Measurements from ENCODE around the gene TRAPPC3L.

The TRAPPC3L gene

DNA sequence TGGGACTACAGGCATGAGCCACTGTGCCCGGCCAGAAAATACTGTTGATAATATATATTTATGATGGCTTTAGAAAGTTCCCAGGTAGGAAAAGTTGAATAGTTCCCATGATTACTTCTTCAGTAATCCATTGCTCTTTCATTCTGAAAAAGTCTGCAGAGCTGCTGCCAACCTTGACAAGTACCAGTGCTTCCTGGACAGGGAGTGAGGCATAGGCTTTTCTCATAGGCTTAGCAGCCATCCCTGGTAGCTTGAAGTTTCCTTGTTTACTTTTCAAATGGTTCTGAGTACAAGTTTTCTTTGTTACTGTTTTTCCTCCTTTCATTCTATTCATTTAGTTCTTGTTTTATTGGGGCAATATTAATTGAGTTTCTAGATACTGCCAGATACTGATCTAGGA is 33.7 kb upstream of the TRAPPC3L start:
- Histone ChIP-seq H3K27me3 (ENCODE audit: control insufficient read depth, insufficient read depth, low read length) (no peaks in the 10 kb centered on the region), H3K4me1 (no peaks in the 10 kb centered on the region), H3K4me3 (ENCODE audit: low read depth, low read length) (no peak overlapping the region), H3K9ac (no peak overlapping the region), H3K4me2 (ENCODE audit: low read length) (no peak overlapping the region), H3K79me2 (peaks cover 25% of the 10 kb centered on the region), H3K9me3 (ENCODE audit: control insufficient read depth, low read length) (no peaks in the 10 kb centered on the region), H2AFZ (no peak overlapping the region), H3K27ac (no peak overlapping the region), H3K36me3 (ENCODE audit: control insufficient read depth, insufficient read depth, low read length) (peaks cover 5% of the 10 kb centered on the region)
- TF ChIP-seq CTCF (IDR thresholded peaks at IDR 0.05): no peak

DNA sequence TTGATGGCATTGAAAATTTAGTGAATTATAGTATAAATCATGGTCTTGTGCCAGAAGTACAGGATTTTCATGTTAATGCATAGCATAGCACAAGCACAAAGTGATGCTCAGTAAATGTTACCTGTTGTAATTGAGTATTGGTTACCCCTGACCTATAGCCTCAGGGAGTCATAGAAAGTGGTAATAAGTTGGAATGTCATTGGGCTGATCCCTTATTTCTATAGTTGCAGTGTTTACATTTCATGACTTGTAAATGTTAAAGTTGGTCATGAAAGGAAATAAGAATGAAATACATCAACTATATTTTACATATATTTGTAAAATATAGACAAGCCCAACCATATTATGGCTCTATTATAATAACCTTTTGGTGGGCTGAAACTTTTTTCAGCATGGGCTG is 32.9 kb upstream of the TRAPPC3L start:
- Histone ChIP-seq H3K9ac (no peak overlapping the region), H3K79me2 (peaks cover 32% of the 10 kb centered on the region), H3K4me2 (ENCODE audit: low read length) (no peak overlapping the region), H3K27me3 (ENCODE audit: control insufficient read depth, insufficient read depth, low read length) (no peaks in the 10 kb centered on the region), H3K27ac (no peak overlapping the region), H3K4me3 (ENCODE audit: low read depth, low read length) (no peak overlapping the region), H3K9me3 (ENCODE audit: control insufficient read depth, low read length) (no peaks in the 10 kb centered on the region), H2AFZ (no peak overlapping the region), H3K36me3 (ENCODE audit: control insufficient read depth, insufficient read depth, low read length) (peaks cover 5% of the 10 kb centered on the region), H3K4me1 (peaks cover under 1% of the 10 kb centered on the region)
- TF ChIP-seq CTCF (IDR thresholded peaks at IDR 0.05): no peak

DNA sequence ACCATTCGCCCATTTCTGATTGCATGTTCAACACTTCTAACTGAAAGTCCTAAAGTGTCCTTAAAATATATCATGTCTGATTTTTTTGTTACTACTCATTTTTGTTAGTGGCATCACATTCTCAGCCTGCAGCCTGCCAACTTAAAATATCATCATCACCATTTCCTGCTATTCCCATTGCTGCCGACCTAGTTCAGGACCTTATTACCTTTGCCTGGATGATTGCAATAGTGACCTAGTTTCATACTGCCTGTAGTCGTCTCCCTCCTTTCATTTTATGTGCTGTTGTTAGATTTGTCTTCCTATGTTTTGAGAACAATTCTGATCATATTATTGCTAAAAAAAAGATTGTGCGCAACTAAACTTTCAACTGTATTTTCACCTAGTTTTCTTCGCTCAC is 32.0 kb upstream of the TRAPPC3L start:
- no peak for TF ChIP-seq CTCF (IDR thresholded peaks at IDR 0.05)
- H3K27ac ChIP-seq: no peak overlapping the region
- H3K9ac ChIP-seq: no peak overlapping the region
- H3K4me1 ChIP-seq: peaks cover 9% of the 10 kb centered on the region
- H3K4me3 ChIP-seq (ENCODE audit: low read depth, low read length): no peak overlapping the region
- H2AFZ ChIP-seq: no peak overlapping the region
- no peaks in the 10 kb centered on the region for H3K27me3 ChIP-seq (ENCODE audit: control insufficient read depth, insufficient read depth, low read length)
- peaks cover 5% of the 10 kb centered on the region for H3K36me3 ChIP-seq (ENCODE audit: control insufficient read depth, insufficient read depth, low read length)
- no peaks in the 10 kb centered on the region for H3K9me3 ChIP-seq (ENCODE audit: control insufficient read depth, low read length)
- peaks cover 37% of the 10 kb centered on the region for H3K79me2 ChIP-seq
- H3K4me2 ChIP-seq (ENCODE audit: low read length): peak overlapping the region; percentile 19

- Histone ChIP-seq H3K4me3 (ENCODE audit: low read depth, low read length) (no peak overlapping the region), H2AFZ (no peak overlapping the region), H3K27me3 (ENCODE audit: control insufficient read depth, insufficient read depth, low read length) (no peaks in the 10 kb centered on the region), H3K4me2 (ENCODE audit: low read length) (no peak overlapping the region), H3K4me1 (peaks cover 10% of the 10 kb centered on the region), H3K79me2 (peaks cover 48% of the 10 kb centered on the region), H3K9me3 (ENCODE audit: control insufficient read depth, low read length) (no peaks in the 10 kb centered on the region), H3K9ac (no peak overlapping the region), H3K27ac (no peak overlapping the region), H3K36me3 (ENCODE audit: control insufficient read depth, insufficient read depth, low read length) (peaks cover 5% of the 10 kb centered on the region)
- TF ChIP-seq CTCF (IDR thresholded peaks at IDR 0.05): no peak
Observed at GRCh38 chr6:116575227-116575626, 29.7 kb upstream of the TRAPPC3L start.

- H3K4me2 ChIP-seq (ENCODE audit: low read length): peak overlapping the region; percentile 70
- H3K36me3 ChIP-seq (ENCODE audit: control insufficient read depth, insufficient read depth, low read length): no peaks in the 10 kb centered on the region
- H3K79me2 ChIP-seq: peaks cover 42% of the 10 kb centered on the region
- no peak for TF ChIP-seq CTCF (IDR thresholded peaks at IDR 0.05)
- H3K4me1 ChIP-seq: peaks cover 16% of the 10 kb centered on the region
- H2AFZ ChIP-seq: peak overlapping the region; percentile 93
- peak overlapping the region; percentile 92 for H3K27ac ChIP-seq
- peak overlapping the region; percentile 91 for H3K9ac ChIP-seq
- no peaks in the 10 kb centered on the region for H3K27me3 ChIP-seq (ENCODE audit: control insufficient read depth, insufficient read depth, low read length)
- H3K9me3 ChIP-seq (ENCODE audit: control insufficient read depth, low read length): no peaks in the 10 kb centered on the region
- peak overlapping the region; percentile 77 for H3K4me3 ChIP-seq (ENCODE audit: low read depth, low read length)
Observed at GRCh38 chr6:116572162-116572561, 26.7 kb upstream of the TRAPPC3L start.

Measured in parathyroid adenoma (tissue), 2 donors.